ENCODE measurements around the gene GDPD3.
"Not testable (repeated sequence)": the region's sequence is repeated elsewhere in the genome, so short reads cannot be mapped to it uniquely, and the experiment has no call there.

GDPD3 gene

GRCh38 chr16:30116291-30117207 is 3.2 kb upstream of the GDPD3 start:
- Mint-ChIP-seq H3K27ac (no peak overlapping the region), H3K4me3 (no peak overlapping the region), H3K4me1 (peaks cover 18% of the 10 kb centered on the region), H3K9me3 (no peaks in the 10 kb centered on the region), H3K36me3 (peaks cover 5% of the 10 kb centered on the region), H3K27me3 (no peaks in the 10 kb centered on the region)
- DNase-seq (ENCODE audit: low spot score in 2 of 2) (no peak), ATAC-seq (ENCODE audit: low read depth) (no peak)

GRCh38 chr16:30115238-30115637 is 1.9 kb upstream of the GDPD3 start:
- peak; percentile 39 for ATAC-seq (ENCODE audit: low read depth)
- Mint-ChIP-seq H3K27me3 (no peaks in the 10 kb centered on the region), H3K4me3 (no peak overlapping the region), H3K9me3 (no peaks in the 10 kb centered on the region), H3K27ac (no peak overlapping the region), H3K36me3 (peaks cover 10% of the 10 kb centered on the region), H3K4me1 (peaks cover 16% of the 10 kb centered on the region)
- no peak for DNase-seq (ENCODE audit: low spot score in 2 of 2)

- not testable (repeated sequence) for H3K27me3 Mint-ChIP-seq; ATAC-seq (ENCODE audit: low read depth); H3K4me3 Mint-ChIP-seq; H3K9me3 Mint-ChIP-seq; H3K27ac Mint-ChIP-seq; DNase-seq (ENCODE audit: low spot score in 2 of 2)
- Mint-ChIP-seq H3K36me3 (peaks cover 10% of the 10 kb centered on the region), H3K4me1 (peaks cover 12% of the 10 kb centered on the region)
These were observed 1.5 kb upstream of the GDPD3 start for GRCh38 chr16:30114833-30115232.

- no peak for DNase-seq (ENCODE audit: low spot score in 2 of 2)
- Mint-ChIP-seq H3K27me3 (no peaks in the 10 kb centered on the region), H3K36me3 (peaks cover 9% of the 10 kb centered on the region), H3K9me3 (no peaks in the 10 kb centered on the region), H3K27ac (no peak overlapping the region), H3K4me1 (peaks cover 12% of the 10 kb centered on the region), H3K4me3 (no peak overlapping the region)
- ATAC-seq (ENCODE audit: low read depth) = no peak
These were observed 1.1 kb upstream of the GDPD3 start for GRCh38 chr16:30114411-30114810.

- H3K36me3 Mint-ChIP-seq = peaks cover 8% of the 10 kb centered on the region
- ATAC-seq (ENCODE audit: low read depth) (no peak), DNase-seq (ENCODE audit: low spot score in 2 of 2) (no peak)
- no peaks in the 10 kb centered on the region for H3K9me3 Mint-ChIP-seq
- peaks cover 12% of the 10 kb centered on the region for H3K4me1 Mint-ChIP-seq
- no peak overlapping the region for H3K4me3 Mint-ChIP-seq
- no peak overlapping the region for H3K27ac Mint-ChIP-seq
- H3K27me3 Mint-ChIP-seq = no peaks in the 10 kb centered on the region
These were observed 485 bp upstream of the GDPD3 start for GRCh38 chr16:30113711-30114333.

- H3K36me3 Mint-ChIP-seq = peaks cover 7% of the 10 kb centered on the region
- no peak overlapping the region for H3K4me3 Mint-ChIP-seq
- no peaks in the 10 kb centered on the region for H3K9me3 Mint-ChIP-seq
- H3K27me3 Mint-ChIP-seq = no peaks in the 10 kb centered on the region
- peak; percentile 45 for ATAC-seq (ENCODE audit: low read depth)
- H3K4me1 Mint-ChIP-seq = peaks cover 12% of the 10 kb centered on the region
- H3K27ac Mint-ChIP-seq = no peak overlapping the region
- DNase-seq (ENCODE audit: low spot score in 2 of 2) = peak in 1 of 2 donors; percentile 26
These were observed 923 bp downstream of the GDPD3 start for GRCh38 chr16:30112197-30113030.

- Mint-ChIP-seq H3K4me1 (peaks cover 12% of the 10 kb centered on the region), H3K27me3 (no peaks in the 10 kb centered on the region), H3K36me3 (peaks cover 12% of the 10 kb centered on the region), H3K27ac (no peak overlapping the region), H3K4me3 (no peak overlapping the region), H3K9me3 (no peaks in the 10 kb centered on the region)
- ATAC-seq (ENCODE audit: low read depth) = no peak
- no peak for DNase-seq (ENCODE audit: low spot score in 2 of 2)
These were observed 2.7 kb downstream of the GDPD3 start for GRCh38 chr16:30110661-30111060.

GRCh38 chr16:30108059-30108850 is 5.1 kb downstream of the GDPD3 start:
- ATAC-seq (ENCODE audit: low read depth) (no peak), DNase-seq (ENCODE audit: low spot score in 2 of 2) (no peak)
- no peaks in the 10 kb centered on the region for H3K27me3 Mint-ChIP-seq
- H3K9me3 Mint-ChIP-seq = no peaks in the 10 kb centered on the region
- H3K27ac Mint-ChIP-seq = no peak overlapping the region
- H3K4me3 Mint-ChIP-seq = no peak overlapping the region
- H3K4me1 Mint-ChIP-seq = peaks cover 6% of the 10 kb centered on the region
- H3K36me3 Mint-ChIP-seq = peaks cover 25% of the 10 kb centered on the region

- no peak overlapping the region for H3K27ac Mint-ChIP-seq
- no peak for ATAC-seq (ENCODE audit: low read depth)
- no peak for DNase-seq (ENCODE audit: low spot score in 2 of 2)
- peaks cover 20% of the 10 kb centered on the region for H3K36me3 Mint-ChIP-seq
- H3K27me3 Mint-ChIP-seq = no peaks in the 10 kb centered on the region
- no peaks in the 10 kb centered on the region for H3K9me3 Mint-ChIP-seq
- H3K4me3 Mint-ChIP-seq = no peak overlapping the region
- H3K4me1 Mint-ChIP-seq = no peaks in the 10 kb centered on the region
These were observed 8.8 kb downstream of the GDPD3 start for GRCh38 chr16:30104492-30104891.

- Mint-ChIP-seq H3K9me3 (no peaks in the 10 kb centered on the region), H3K36me3 (peaks cover 20% of the 10 kb centered on the region), H3K4me3 (no peak overlapping the region), H3K27me3 (no peaks in the 10 kb centered on the region), H3K27ac (no peak overlapping the region), H3K4me1 (no peaks in the 10 kb centered on the region)
- ATAC-seq (ENCODE audit: low read depth) (no peak), DNase-seq (ENCODE audit: low spot score in 2 of 2) (no peak)
These were observed 9.2 kb downstream of the GDPD3 start for GRCh38 chr16:30104090-30104489.

GRCh38 chr16:30096862-30097563 is 16.3 kb downstream of the GDPD3 start:
- H3K4me1 Mint-ChIP-seq = peaks cover 21% of the 10 kb centered on the region
- peak overlapping the region; percentile 91 for H3K27ac Mint-ChIP-seq
- H3K27me3 Mint-ChIP-seq = no peaks in the 10 kb centered on the region
- peaks cover 5% of the 10 kb centered on the region for H3K9me3 Mint-ChIP-seq
- ATAC-seq (ENCODE audit: low read depth) = no peak
- H3K36me3 Mint-ChIP-seq = peaks cover 21% of the 10 kb centered on the region
- H3K4me3 Mint-ChIP-seq = peak overlapping the region; percentile 78
- DNase-seq (ENCODE audit: low spot score in 2 of 2) = peak in 1 of 2 donors; percentile 34

- H3K9me3 Mint-ChIP-seq = peaks cover 5% of the 10 kb centered on the region
- ATAC-seq (ENCODE audit: low read depth) (peak; percentile 48), DNase-seq (ENCODE audit: low spot score in 2 of 2) (peak; percentile 84 to 88)
- peak within 1 kb of the TSS; percentile 94 for H3K27ac Mint-ChIP-seq
- peaks cover 21% of the 10 kb centered on the region for H3K4me1 Mint-ChIP-seq
- H3K36me3 Mint-ChIP-seq = peaks cover 21% of the 10 kb centered on the region
- H3K4me3 Mint-ChIP-seq = peak within 1 kb of the TSS; percentile 95
- no peaks in the 10 kb centered on the region for H3K27me3 Mint-ChIP-seq
These were observed 17.1 kb downstream of the GDPD3 start, which contains the start of gene YPEL3 for GRCh38 chr16:30096105-30096861. Gene YPEL3 (minus strand): TSS chr16:30096213. CDS start chr16:30095482, 731 bp downstream.
